ENCODE results near the gene PHRF1. TPM values are rescaled to one million over a fixed set of nuclear protein-coding genes. Genes with fewer than 3 reads are reported as not detected.
A peak's percentile ranks its signal among the peaks of the same experiment; 100 is the strongest.
"Not testable (repeated sequence)": the region's sequence is repeated elsewhere in the genome, so short reads cannot be mapped to it uniquely, and the experiment has no call there.

Gene PHRF1
- polyA plus RNA-seq, 1 of the 3 experiments (the other 2 are of a cell fraction): 22.7 TPM

DNA sequence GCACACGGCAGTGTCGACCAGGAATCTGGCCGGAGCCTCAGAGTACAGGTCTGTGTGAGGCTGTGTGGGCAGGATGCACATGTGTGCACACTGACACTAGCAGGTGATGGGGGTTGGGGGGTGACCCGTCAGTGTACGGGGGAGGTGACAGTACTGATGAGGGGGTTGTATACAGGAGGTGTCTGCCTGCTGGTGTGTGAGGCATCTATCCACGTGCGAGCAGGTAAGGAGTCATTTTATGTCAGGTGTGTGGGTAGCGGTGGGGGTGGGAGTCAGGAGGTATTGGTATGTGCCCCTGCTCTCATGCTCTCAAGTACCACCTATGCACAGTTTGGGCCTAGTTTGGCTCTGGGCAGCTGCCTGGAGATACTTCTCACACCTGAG is 4.5 kb upstream of the PHRF1 start:
- Histone ChIP-seq H3K9me3 (no peaks in the 10 kb centered on the region), H3K4me2 (no peak overlapping the region), H3K27me3 (ENCODE audit: insufficient read depth) (no peaks in the 10 kb centered on the region), H3K79me2 (ENCODE audit: insufficient read depth) (peaks cover 17% of the 10 kb centered on the region), H2AFZ (ENCODE audit: low read depth) (no peak overlapping the region), H3K36me3 (replicated peaks in 1 of 2; ENCODE audit: control insufficient read depth in 1 of 2, insufficient read depth in 2 of 2, low read length in 1 of 2) (no peaks in the 10 kb centered on the region), H3K4me1 (ENCODE audit: control insufficient read depth in 1 of 2, insufficient read depth in 2 of 2, low read depth in 1 of 2, low read length in 1 of 2) (peaks cover 6 to 27% of the 10 kb centered on the region in 2 experiments; a peak in 2 of 4 replicates), H3K4me3 (ENCODE audit: low read depth in 2 of 2, low read length in 1 of 2) (no peak overlapping the region), H3K9ac (no peak overlapping the region), H4K20me1 (ENCODE audit: insufficient read depth) (peaks cover under 1% of the 10 kb centered on the region), H3K27ac (ENCODE audit: low read depth in 2 of 2, low read length in 1 of 2) (no peak overlapping the region), H3F3A (replicated peaks; ENCODE audit: insufficient read depth) (no peaks in the 10 kb centered on the region), H3K9me2 (no peaks in the 10 kb centered on the region)
- POLR2A ChIA-PET: no interaction called here
- CTCF ChIA-PET: interaction anchor here (1.0 kb wide), 1 partner anchor 17 kb away, joined by 4 read pairs; no protein-coding TSS in a partner anchor
- TF ChIP-seq MXI1 (IDR thresholded peaks at IDR 0.05; ENCODE audit: low read depth, low read length) (no peak), GATA2 (CRISPR knock-in tag; IDR thresholded peaks at IDR 0.05) (no peak), CHD2 (IDR thresholded peaks at IDR 0.05; ENCODE audit: low read length, partially characterized antibody) (no peak), FOSL2 (IDR thresholded peaks at IDR 0.05; ENCODE audit: borderline replicate concordance, low read depth) (no peak), JUND (IDR thresholded peaks at IDR 0.05) (no peak)
- TF ChIP-seq, protein P1, sequence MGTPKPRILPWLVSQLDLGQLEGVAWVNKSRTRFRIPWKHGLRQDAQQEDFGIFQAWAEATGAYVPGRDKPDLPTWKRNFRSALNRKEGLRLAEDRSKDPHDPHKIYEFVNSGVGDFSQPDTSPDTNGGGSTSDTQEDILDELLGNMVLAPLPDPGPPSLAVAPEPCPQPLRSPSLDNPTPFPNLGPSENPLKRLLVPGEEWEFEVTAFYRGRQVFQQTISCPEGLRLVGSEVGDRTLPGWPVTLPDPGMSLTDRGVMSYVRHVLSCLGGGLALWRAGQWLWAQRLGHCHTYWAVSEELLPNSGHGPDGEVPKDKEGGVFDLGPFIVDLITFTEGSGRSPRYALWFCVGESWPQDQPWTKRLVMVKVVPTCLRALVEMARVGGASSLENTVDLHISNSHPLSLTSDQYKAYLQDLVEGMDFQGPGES (IDR thresholded peaks at IDR 0.05; ENCODE audit: low read depth, low read length): no peak
- 100% methylated on average over 2 of the region's 8 CpGs for WGBS (ENCODE audit: low lambda C conversion rate)
- DNase-seq: no peak

GRCh38 chr11:573146-573759 is 3.0 kb upstream of the PHRF1 start:
- Histone ChIP-seq H2AFZ (ENCODE audit: low read depth) (no peak overlapping the region), H3F3A (replicated peaks; ENCODE audit: insufficient read depth) (no peaks in the 10 kb centered on the region), H3K4me2 (no peak overlapping the region), H3K79me2 (ENCODE audit: insufficient read depth) (peaks cover 20% of the 10 kb centered on the region), H3K9me3 (no peaks in the 10 kb centered on the region), H3K9ac (no peak overlapping the region), H3K27ac (ENCODE audit: low read depth in 2 of 2, low read length in 1 of 2) (no peak overlapping the region), H3K36me3 (replicated peaks in 1 of 2; ENCODE audit: control insufficient read depth in 1 of 2, insufficient read depth in 2 of 2, low read length in 1 of 2) (no peaks in the 10 kb centered on the region), H3K27me3 (ENCODE audit: insufficient read depth) (no peaks in the 10 kb centered on the region), H4K20me1 (ENCODE audit: insufficient read depth) (peaks cover 15% of the 10 kb centered on the region), H3K4me3 (ENCODE audit: low read depth in 2 of 2, low read length in 1 of 2) (no peak overlapping the region), H3K4me1 (ENCODE audit: control insufficient read depth in 1 of 2, insufficient read depth in 2 of 2, low read depth in 1 of 2, low read length in 1 of 2) (peaks cover 6 to 28% of the 10 kb centered on the region in 2 experiments; a peak in 3 of 4 replicates), H3K9me2 (no peaks in the 10 kb centered on the region)
- ChIA-PET POLR2A (no interaction called here), CTCF (no interaction called here)
- TF ChIP-seq PBX3 (IDR thresholded peaks at IDR 0.05) (no peak), RFX5 (IDR thresholded peaks at IDR 0.05; ENCODE audit: low read length) (no peak), POLR2AphosphoS5 (IDR thresholded peaks at IDR 0.05; ENCODE audit: low read depth, low read length) (no peak), SMC3 (IDR thresholded peaks at IDR 0.05; ENCODE audit: low read depth, low read length) (no peak), TEAD4 (IDR thresholded peaks at IDR 0.05; ENCODE audit: borderline replicate concordance, insufficient read depth) (no peak), RXRA (IDR thresholded peaks at IDR 0.05; ENCODE audit: borderline replicate concordance, low read depth) (no peak), SIN3A (IDR thresholded peaks at IDR 0.05; ENCODE audit: borderline replicate concordance, low read depth, low read length) (no peak)
- TF ChIP-seq, protein P1 (IDR thresholded peaks at IDR 0.05; ENCODE audit: low read depth, low read length): no peak
- WGBS (ENCODE audit: low lambda C conversion rate): 91% methylated on average over 12 of the region's 16 CpGs
- DNase-seq: no peak

DNA sequence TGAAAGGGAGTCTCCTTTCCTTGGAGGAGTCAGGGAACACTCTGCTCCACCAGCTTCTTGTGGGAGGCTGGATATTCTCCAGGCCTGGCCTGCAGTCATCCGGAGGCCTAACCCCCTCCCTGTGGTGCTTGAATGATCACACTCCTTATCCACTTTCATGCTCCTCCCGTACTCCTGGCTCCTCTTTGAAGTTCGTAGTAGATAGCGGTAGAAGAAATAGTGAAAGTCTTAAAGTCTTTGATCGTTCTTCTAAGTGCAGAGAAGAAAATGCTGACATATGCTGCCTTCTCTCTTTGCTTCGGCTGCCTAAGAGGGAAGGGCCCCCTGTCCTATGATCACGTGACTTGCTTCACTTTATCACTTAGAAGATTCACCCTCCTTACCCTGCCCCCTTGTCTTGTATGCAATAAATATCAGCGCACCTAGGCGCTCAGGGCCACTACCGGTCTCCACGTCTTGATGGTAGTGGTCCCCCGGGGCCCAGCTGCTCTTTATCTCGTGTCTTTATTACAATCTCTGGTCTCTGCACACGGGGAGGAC is 2.2 kb upstream of the PHRF1 start:
- DNase-seq, CTCF ChIA-PET: not testable (repeated sequence)

More for the DNA sequence above, 2.2 kb upstream of the PHRF1 start:
- peaks cover 29% of the 10 kb centered on the region for H3K79me2 ChIP-seq (ENCODE audit: insufficient read depth)
- H3K9me2 ChIP-seq; H3K9ac ChIP-seq; H3K27ac ChIP-seq (ENCODE audit: low read depth in 2 of 2, low read length in 1 of 2); H3F3A ChIP-seq (replicated peaks; ENCODE audit: insufficient read depth); H3K9me3 ChIP-seq; H3K27me3 ChIP-seq (ENCODE audit: insufficient read depth); H2AFZ ChIP-seq (ENCODE audit: low read depth); POLR2A ChIA-PET; H3K36me3 ChIP-seq (replicated peaks in 1 of 2; ENCODE audit: control insufficient read depth in 1 of 2, insufficient read depth in 2 of 2, low read length in 1 of 2): not testable (repeated sequence)
- H3K4me3 ChIP-seq (ENCODE audit: low read depth in 2 of 2, low read length in 1 of 2): 0 out of 4 replicates have a peak overlapping the region, but pooled peaks of 1 of the 2 experiments have one; percentile 77
- whole genome bisulfite sequencing (ENCODE audit: low lambda C conversion rate): 88% methylated on average over 13 of the region's 14 CpGs
- peaks cover 8 to 30% of the 10 kb centered on the region in 2 experiments; a peak in 3 of 4 replicates for H3K4me1 ChIP-seq (ENCODE audit: control insufficient read depth in 1 of 2, insufficient read depth in 2 of 2, low read depth in 1 of 2, low read length in 1 of 2)
- H4K20me1 ChIP-seq (ENCODE audit: insufficient read depth): peaks cover 24% of the 10 kb centered on the region
- peak overlapping the region; percentile 97 for H3K4me2 ChIP-seq
